MM.1S (cell line): ENCODE data around the gene PCSK1.

ENCODE experiments used
- DNase-seq: peaks from one replicate; pipeline ENCODE4 v3.0.0-alpha.2; 2015
- H2AFZ ChIP-seq: fragments of 300-600 bp; sonication (generic); 2 replicates; pipeline ENCODE4 v1.6.0; 2016; ENCODE audit warnings: antibody characterized with exemption, low read length
- H3F3A ChIP-seq: fragments of 300-600 bp; sonication (generic); 2 replicates; pipeline ENCODE4 v1.6.1; 2016; ENCODE audit warnings: mild to moderate bottlenecking, antibody characterized with exemption, low read length, moderate library complexity, mixed read lengths; ENCODE audit not compliant: insufficient read depth
- H3K27ac ChIP-seq: fragments of 300-600 bp; sonication (generic); 2 replicates; pipeline ENCODE4 v1.5.1; 2016; ENCODE audit warnings: mild to moderate bottlenecking, low read length
- H3K27me3 ChIP-seq: fragments of 300-600 bp; sonication (generic); replicated peaks from 2 replicates; pipeline ENCODE4 v1.6.0; 2016; ENCODE audit warnings: low read length; ENCODE audit not compliant: insufficient read depth
- H3K36me3 ChIP-seq: fragments of 300-600 bp; sonication (generic); replicated peaks from 2 replicates; pipeline ENCODE4 v1.6.1; 2016; ENCODE audit warnings: mild to moderate bottlenecking, low read length, mixed read lengths; ENCODE audit not compliant: insufficient read depth
- H3K4me1 ChIP-seq: fragments of 300-600 bp; sonication (generic); 2 replicates; pipeline ENCODE4 v1.6.1; 2016; ENCODE audit warnings: low read length, mixed read lengths
- H3K4me2 ChIP-seq: fragments of 300-600 bp; sonication (generic); 2 replicates; pipeline ENCODE4 v1.6.0; 2016; ENCODE audit warnings: low read depth, low read length
- H3K4me3 ChIP-seq: fragments of 300-600 bp; sonication (generic); 2 replicates; pipeline ENCODE4 v1.5.1; 2016; ENCODE audit warnings: low read length, mixed read lengths
- H3K79me2 ChIP-seq: fragments of 300-600 bp; sonication (generic); 2 replicates; pipeline ENCODE4 v1.6.1; 2016; ENCODE audit warnings: mixed run types, low read length, mixed read lengths
- H3K9ac ChIP-seq: fragments of 300-600 bp; sonication (generic); 2 replicates; pipeline ENCODE4 v1.6.1; 2016; ENCODE audit warnings: low read length, mixed read lengths
- H3K9me2 ChIP-seq: fragments of 300-600 bp; sonication (generic); replicated peaks from 2 replicates; pipeline ENCODE4 v1.6.1; 2016; ENCODE audit warnings: mild to moderate bottlenecking, low read length, mixed read lengths; ENCODE audit not compliant: insufficient read depth
- H3K9me3 ChIP-seq: fragments of 300-600 bp; sonication (generic); replicated peaks from 2 replicates; pipeline ENCODE4 v1.6.1; 2016; ENCODE audit warnings: mild to moderate bottlenecking, low read length, mixed read lengths; ENCODE audit not compliant: insufficient read depth
- H4K20me1 ChIP-seq: fragments of 300-600 bp; sonication (generic); 2 replicates; pipeline ENCODE4 v1.6.1; 2016; ENCODE audit warnings: mild to moderate bottlenecking, low read length, moderate library complexity, mixed read lengths; ENCODE audit not compliant: insufficient read depth
- EZH2 ChIP-seq: fragments of 300-600 bp; sonication (generic); optimal IDR thresholded peaks from 2 replicates; pipeline ENCODE3; 2017; ENCODE audit warnings: low read depth, mild to moderate bottlenecking, antibody characterized with exemption, low read length, mixed read lengths
- EZH2phosphoT487 ChIP-seq: fragments of 300-600 bp; sonication (generic); IDR thresholded peaks from 2 replicates; pipeline ENCODE4 v1.6.1; 2018; ENCODE audit warnings: antibody characterized with exemption, low read length
- TF ChIP-seq, protein P1 (sequence below): fragments of 300-600 bp; sonication (generic); IDR thresholded peaks from 2 replicates; pipeline ENCODE4 v1.5.1; 2016; ENCODE audit warnings: antibody characterized with exemption, low read length, mixed read lengths

PCSK1 gene

GRCh38 chr5:96354237-96354636 is 78.8 kb downstream of the PCSK1 start:
- H3K79me2 ChIP-seq, result no peaks in the 10 kb centered on the region
- H3F3A ChIP-seq, result no peaks in the 10 kb centered on the region
- H3K4me1 ChIP-seq, result no peaks in the 10 kb centered on the region
- no peaks in the 10 kb centered on the region for H3K27me3 ChIP-seq
- no peaks in the 10 kb centered on the region for H3K9me2 ChIP-seq
- H3K9me3 ChIP-seq, result no peaks in the 10 kb centered on the region
- TF ChIP-seq, protein P1, sequence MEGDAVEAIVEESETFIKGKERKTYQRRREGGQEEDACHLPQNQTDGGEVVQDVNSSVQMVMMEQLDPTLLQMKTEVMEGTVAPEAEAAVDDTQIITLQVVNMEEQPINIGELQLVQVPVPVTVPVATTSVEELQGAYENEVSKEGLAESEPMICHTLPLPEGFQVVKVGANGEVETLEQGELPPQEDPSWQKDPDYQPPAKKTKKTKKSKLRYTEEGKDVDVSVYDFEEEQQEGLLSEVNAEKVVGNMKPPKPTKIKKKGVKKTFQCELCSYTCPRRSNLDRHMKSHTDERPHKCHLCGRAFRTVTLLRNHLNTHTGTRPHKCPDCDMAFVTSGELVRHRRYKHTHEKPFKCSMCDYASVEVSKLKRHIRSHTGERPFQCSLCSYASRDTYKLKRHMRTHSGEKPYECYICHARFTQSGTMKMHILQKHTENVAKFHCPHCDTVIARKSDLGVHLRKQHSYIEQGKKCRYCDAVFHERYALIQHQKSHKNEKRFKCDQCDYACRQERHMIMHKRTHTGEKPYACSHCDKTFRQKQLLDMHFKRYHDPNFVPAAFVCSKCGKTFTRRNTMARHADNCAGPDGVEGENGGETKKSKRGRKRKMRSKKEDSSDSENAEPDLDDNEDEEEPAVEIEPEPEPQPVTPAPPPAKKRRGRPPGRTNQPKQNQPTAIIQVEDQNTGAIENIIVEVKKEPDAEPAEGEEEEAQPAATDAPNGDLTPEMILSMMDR, result no peak
- TF ChIP-seq EZH2 (no peak), EZH2phosphoT487 (no peak)
- H3K9ac ChIP-seq, result no peak overlapping the region
- H3K27ac ChIP-seq, result no peak overlapping the region
- H3K36me3 ChIP-seq, result no peaks in the 10 kb centered on the region
- DNase-seq, result no peak
- H4K20me1 ChIP-seq, result no peaks in the 10 kb centered on the region
- no peak overlapping the region for H2AFZ ChIP-seq
- no peak overlapping the region for H3K4me2 ChIP-seq
- no peak overlapping the region for H3K4me3 ChIP-seq

DNA sequence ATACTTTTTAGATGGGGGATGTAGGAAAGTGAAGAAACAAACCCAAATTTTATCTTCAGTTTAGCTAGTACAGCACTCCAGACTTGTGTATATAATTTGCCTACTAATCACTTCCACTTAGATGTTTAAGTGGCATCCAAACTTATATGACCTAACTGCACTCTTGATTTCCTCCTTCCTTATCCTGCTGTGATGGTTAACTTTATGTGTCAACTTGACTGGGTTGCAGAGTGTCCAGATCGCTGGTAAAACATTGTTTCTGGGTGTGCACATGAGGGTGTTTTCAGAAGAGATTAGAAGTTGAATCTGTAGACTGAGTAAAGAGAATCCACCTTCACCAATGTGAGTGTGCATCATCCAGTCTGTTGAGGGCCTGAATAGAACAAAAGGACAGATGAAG is 79.8 kb downstream of the PCSK1 start:
- Histone ChIP-seq H3K27ac (no peak overlapping the region), H3F3A (no peaks in the 10 kb centered on the region), H2AFZ (no peak overlapping the region), H3K9me2 (no peaks in the 10 kb centered on the region), H3K9me3 (no peaks in the 10 kb centered on the region), H3K36me3 (no peaks in the 10 kb centered on the region), H4K20me1 (no peaks in the 10 kb centered on the region), H3K4me3 (no peak overlapping the region), H3K9ac (no peak overlapping the region), H3K4me1 (no peaks in the 10 kb centered on the region), H3K4me2 (no peak overlapping the region), H3K79me2 (no peaks in the 10 kb centered on the region), H3K27me3 (no peaks in the 10 kb centered on the region)
- TF ChIP-seq EZH2 (no peak), EZH2phosphoT487 (no peak)
- no peak for DNase-seq

DNA sequence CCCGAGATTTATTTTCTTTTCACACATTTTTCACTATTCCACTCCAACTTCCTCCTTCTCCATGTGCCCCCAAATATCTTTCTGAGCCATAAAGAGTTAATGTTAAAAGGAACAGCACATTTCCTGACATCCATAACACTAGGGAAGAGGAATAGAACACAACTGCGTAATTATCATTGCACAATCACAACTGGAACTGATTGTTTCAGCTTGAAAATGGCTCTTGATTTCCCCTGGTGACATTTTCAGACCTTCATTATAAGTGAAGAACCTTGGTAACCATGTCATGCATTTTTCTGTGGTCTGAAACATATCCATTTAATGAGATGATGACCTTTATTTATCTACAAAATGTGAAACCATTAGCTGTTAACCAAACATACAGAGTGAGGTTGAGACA is 82.4 kb downstream of the PCSK1 start:
- Histone ChIP-seq H3K9me3 (no peaks in the 10 kb centered on the region), H3K27ac (no peak overlapping the region), H3K4me2 (no peak overlapping the region), H2AFZ (no peak overlapping the region), H3F3A (no peaks in the 10 kb centered on the region), H3K9ac (no peak overlapping the region), H3K4me3 (no peak overlapping the region), H3K27me3 (no peaks in the 10 kb centered on the region), H3K36me3 (no peaks in the 10 kb centered on the region), H3K4me1 (0 out of 2 replicates have a peak, but pooled peaks cover 2% of the 10 kb centered on the region), H3K9me2 (no peaks in the 10 kb centered on the region), H3K79me2 (no peaks in the 10 kb centered on the region), H4K20me1 (no peaks in the 10 kb centered on the region)
- TF ChIP-seq, protein P1, result no peak
- TF ChIP-seq EZH2 (no peak), EZH2phosphoT487 (no peak)
- no peak for DNase-seq

- no peaks in the 10 kb centered on the region for H3K27me3 ChIP-seq
- no peaks in the 10 kb centered on the region for H3K79me2 ChIP-seq
- H4K20me1 ChIP-seq, result no peaks in the 10 kb centered on the region
- no peaks in the 10 kb centered on the region for H3K9me2 ChIP-seq
- no peak overlapping the region for H3K27ac ChIP-seq
- no peak overlapping the region for H3K4me3 ChIP-seq
- no peaks in the 10 kb centered on the region for H3F3A ChIP-seq
- no peak for DNase-seq
- H3K9me3 ChIP-seq, result no peaks in the 10 kb centered on the region
- H3K9ac ChIP-seq, result no peak overlapping the region
- no peak for TF ChIP-seq EZH2
- TF ChIP-seq EZH2phosphoT487, result no peak
- TF ChIP-seq, protein P1, result no peak
- H3K4me1 ChIP-seq, result peaks cover 23% of the 10 kb centered on the region
- no peak overlapping the region for H3K4me2 ChIP-seq
- no peak overlapping the region for H2AFZ ChIP-seq
- no peaks in the 10 kb centered on the region for H3K36me3 ChIP-seq
Measured at GRCh38 chr5:96348536-96348935, 84.5 kb downstream of the PCSK1 start.
